Ovary (tissue), 3 donors: ENCODE data around the gene TAF11.

Experiments
- CTCF ChIP-seq, 3 donors: fragments of 450-650 bp in 2 of 3; fragments of 200-600 bp in 1 of 3; IDR thresholded peaks; one replicate each; pipeline versions ENCODE4 v1.5.1 to v1.8.0; 2016 to 2022; ENCODE audit warnings: antibody characterized with exemption in 3 of 3, mild to moderate bottlenecking in 1 of 3
- EP300 ChIP-seq: sonication (generic); formaldehyde crosslinking; IDR thresholded peaks from one replicate; pipeline ENCODE4 v1.6.1; 2017; ENCODE audit warnings: antibody characterized with exemption
- donor health status: DM: no; HTN: no; CAD: no.

GRCh38 chr6:34855463-34855862, 32.4 kb downstream of the TAF11 start:
- TF ChIP-seq EP300 (no peak), CTCF (IDR thresholded peaks at IDR 0.05) (no peak)
